OCI-M2 (cell line): ENCODE results near the gene PLEKHG3.

Experiments
- DNase-seq: peaks from one replicate; lab custom pipeline; 2025; ENCODE audit not compliant: unreplicated experiment; lab: John Stamatoyannopoulos, UW

The PLEKHG3 gene

GRCh38 chr14:64706119-64706592, 1.9 kb downstream of the PLEKHG3 start:
- no peak for DNase-seq

- no peak for DNase-seq
Observed at GRCh38 chr14:64706593-64707193, 2.5 kb downstream of the PLEKHG3 start.

- no peak for DNase-seq
Observed at GRCh38 chr14:64707661-64708060, 3.4 kb downstream of the PLEKHG3 start.

GRCh38 chr14:64708148-64709004, 4.2 kb downstream of the PLEKHG3 start:
- DNase-seq = no peak

GRCh38 chr14:64709126-64709525, 4.9 kb downstream of the PLEKHG3 start:
- DNase-seq = no peak

GRCh38 chr14:64711039-64711438, 6.8 kb downstream of the PLEKHG3 start:
- no peak for DNase-seq

GRCh38 chr14:64713677-64714076, 9.5 kb downstream of the PLEKHG3 start:
- no peak for DNase-seq

- DNase-seq = no peak
Observed at GRCh38 chr14:64714432-64715025, 10.3 kb downstream of the PLEKHG3 start.

GRCh38 chr14:64715146-64715627, 11.0 kb downstream of the PLEKHG3 start:
- DNase-seq = no peak

GRCh38 chr14:64715628-64716412, 11.6 kb downstream of the PLEKHG3 start:
- DNase-seq = no peak

GRCh38 chr14:64717870-64718269, 13.6 kb downstream of the PLEKHG3 start:
- no peak for DNase-seq

GRCh38 chr14:64718762-64719161, 14.5 kb downstream of the PLEKHG3 start:
- DNase-seq = no peak

GRCh38 chr14:64719601-64720000, 15.4 kb downstream of the PLEKHG3 start:
- no peak for DNase-seq

GRCh38 chr14:64720131-64720576, 15.9 kb downstream of the PLEKHG3 start:
- no peak for DNase-seq

- DNase-seq = no peak
Observed at GRCh38 chr14:64721391-64721791, 17.2 kb downstream of the PLEKHG3 start.

GRCh38 chr14:64721899-64722298, 17.7 kb downstream of the PLEKHG3 start:
- DNase-seq = no peak

GRCh38 chr14:64722842-64723447, 18.7 kb downstream of the PLEKHG3 start:
- no peak for DNase-seq

GRCh38 chr14:64723691-64724577, 19.7 kb downstream of the PLEKHG3 start:
- DNase-seq = no peak

- DNase-seq = no peak
Observed at GRCh38 chr14:64724578-64724930, 20.3 kb downstream of the PLEKHG3 start.
